ENCODE results near the gene BCAP31.
"Not testable (repeated sequence)": the region's sequence is repeated elsewhere in the genome, so short reads cannot be mapped to it uniquely, and the experiment has no call there.

Gene BCAP31

DNA sequence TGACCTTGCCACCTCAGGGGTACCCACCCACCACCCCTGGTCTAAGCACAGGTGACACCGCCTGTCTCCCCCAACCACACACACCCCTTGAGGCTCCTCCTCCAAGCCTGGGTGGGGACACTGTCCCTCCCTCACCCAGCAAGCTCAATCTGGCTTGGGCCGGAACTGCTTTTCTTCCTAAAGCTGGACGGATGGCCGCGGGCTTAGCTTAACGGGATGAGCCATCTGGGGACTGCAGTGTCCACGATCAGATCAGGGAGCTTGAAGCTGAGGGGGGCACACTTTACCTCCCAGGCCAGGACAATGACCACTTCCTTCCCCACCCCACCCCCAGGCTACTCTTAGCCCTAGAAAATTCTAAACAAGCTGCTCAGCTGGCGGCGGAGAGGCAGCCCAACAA, 37.5 kb downstream of the BCAP31 start:
- CTCF ChIA-PET: interaction anchor here (0.7 to 1.7 kb wide), 9 partner anchors 16 to 745 kb away, joined by 3 to 7 read pairs (median 3); no protein-coding TSS in a partner anchor

DNA sequence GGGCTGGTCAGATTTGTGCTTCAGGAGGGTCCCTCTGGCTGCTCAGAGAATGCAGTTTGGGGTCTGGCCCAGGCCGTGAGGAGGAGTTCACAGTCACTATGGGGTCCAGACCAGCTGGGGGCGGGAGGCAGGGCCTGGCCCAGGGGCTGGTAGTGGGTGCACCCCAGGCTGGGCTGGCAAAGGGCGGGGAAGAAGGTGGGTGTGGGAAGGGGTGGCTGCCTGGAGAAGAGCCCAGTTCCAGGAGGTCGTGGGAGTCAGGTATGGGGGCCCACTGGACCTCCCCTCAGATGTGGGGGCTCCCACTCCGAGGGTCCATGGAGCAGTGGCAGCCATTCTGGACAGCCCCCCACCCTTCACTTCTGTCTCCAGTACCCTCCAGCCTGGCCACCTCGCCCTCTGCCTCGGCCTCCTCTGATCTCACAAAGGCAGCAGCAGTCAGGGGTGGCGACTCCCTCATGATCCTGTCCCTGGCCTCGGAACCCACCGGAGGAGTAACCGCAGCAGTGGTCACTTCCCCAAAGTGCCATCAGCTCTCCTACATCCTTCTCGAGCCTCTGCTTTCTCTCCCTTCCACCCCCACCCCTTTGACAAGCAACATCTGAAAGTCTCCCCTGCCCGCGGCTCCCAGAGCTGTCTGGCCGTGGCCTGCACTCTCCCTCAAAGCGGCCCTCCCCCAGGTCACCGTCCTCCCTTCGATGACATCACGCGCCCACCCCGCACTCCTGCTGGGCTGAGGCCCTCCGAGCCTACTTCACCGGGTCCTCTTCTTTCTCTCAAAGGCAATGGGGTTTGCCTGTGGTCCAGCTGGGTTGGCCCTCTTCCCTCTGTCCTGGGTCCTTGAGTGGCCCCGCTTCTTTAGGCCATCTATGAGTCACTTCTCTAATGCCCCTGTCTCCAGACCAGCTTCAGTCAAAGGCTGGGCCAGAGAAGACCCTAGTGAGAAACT, 38.2 kb downstream of the BCAP31 start:
- ChIA-PET CTCF (interaction anchor here (0.7 to 2.7 kb wide), 5 partner anchors 15 to 28 kb away, joined by 3 to 16 read pairs (median 5); no protein-coding TSS in a partner anchor), POLR2A (no interaction called here)
- TF ChIP-seq, protein P1, sequence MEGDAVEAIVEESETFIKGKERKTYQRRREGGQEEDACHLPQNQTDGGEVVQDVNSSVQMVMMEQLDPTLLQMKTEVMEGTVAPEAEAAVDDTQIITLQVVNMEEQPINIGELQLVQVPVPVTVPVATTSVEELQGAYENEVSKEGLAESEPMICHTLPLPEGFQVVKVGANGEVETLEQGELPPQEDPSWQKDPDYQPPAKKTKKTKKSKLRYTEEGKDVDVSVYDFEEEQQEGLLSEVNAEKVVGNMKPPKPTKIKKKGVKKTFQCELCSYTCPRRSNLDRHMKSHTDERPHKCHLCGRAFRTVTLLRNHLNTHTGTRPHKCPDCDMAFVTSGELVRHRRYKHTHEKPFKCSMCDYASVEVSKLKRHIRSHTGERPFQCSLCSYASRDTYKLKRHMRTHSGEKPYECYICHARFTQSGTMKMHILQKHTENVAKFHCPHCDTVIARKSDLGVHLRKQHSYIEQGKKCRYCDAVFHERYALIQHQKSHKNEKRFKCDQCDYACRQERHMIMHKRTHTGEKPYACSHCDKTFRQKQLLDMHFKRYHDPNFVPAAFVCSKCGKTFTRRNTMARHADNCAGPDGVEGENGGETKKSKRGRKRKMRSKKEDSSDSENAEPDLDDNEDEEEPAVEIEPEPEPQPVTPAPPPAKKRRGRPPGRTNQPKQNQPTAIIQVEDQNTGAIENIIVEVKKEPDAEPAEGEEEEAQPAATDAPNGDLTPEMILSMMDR (IDR thresholded peaks at IDR 0.05; ENCODE audit: control extremely low read depth, extremely low read depth, low read depth, missing control alignments): no peak
- no peak for DNase-seq (ENCODE audit: extremely low spot score)

More for the DNA sequence above, 37.5 kb downstream of the BCAP31 start:
- TF ChIP-seq, protein P1 (IDR thresholded peaks at IDR 0.05; ENCODE audit: control extremely low read depth, extremely low read depth, low read depth, missing control alignments): no peak
- POLR2A ChIA-PET: no interaction called here
- no peak for DNase-seq (ENCODE audit: extremely low spot score)

DNA sequence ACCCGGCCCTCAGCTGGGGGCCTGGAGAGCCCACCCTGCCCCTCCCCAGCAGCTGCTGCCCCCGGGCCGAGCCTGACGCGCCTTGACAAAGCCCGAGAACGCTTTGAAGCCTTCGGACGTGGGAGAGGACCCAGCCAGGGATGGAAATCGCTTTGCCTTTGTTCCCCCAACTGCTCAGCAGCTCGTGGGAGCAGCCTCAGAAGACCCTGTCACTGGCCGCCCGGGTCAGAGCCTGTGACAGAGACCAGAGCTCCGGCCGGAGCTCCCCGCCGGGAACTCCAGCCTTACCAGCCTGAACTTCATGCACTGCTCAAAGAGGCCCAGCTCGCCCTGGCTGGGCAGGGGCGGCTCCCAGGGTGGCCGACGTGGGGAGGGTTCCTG, 39.0 kb downstream of the BCAP31 start:
- TF ChIP-seq, protein P1 (IDR thresholded peaks at IDR 0.05; ENCODE audit: control extremely low read depth, extremely low read depth, low read depth, missing control alignments): no peak
- DNase-seq (ENCODE audit: extremely low spot score): no peak
- POLR2A ChIA-PET: no interaction called here
- CTCF ChIA-PET: interaction anchor here (1.1 to 2.7 kb wide), 4 partner anchors 18 to 268 kb away, joined by 3 to 16 read pairs (median 4); no protein-coding TSS in a partner anchor

DNA sequence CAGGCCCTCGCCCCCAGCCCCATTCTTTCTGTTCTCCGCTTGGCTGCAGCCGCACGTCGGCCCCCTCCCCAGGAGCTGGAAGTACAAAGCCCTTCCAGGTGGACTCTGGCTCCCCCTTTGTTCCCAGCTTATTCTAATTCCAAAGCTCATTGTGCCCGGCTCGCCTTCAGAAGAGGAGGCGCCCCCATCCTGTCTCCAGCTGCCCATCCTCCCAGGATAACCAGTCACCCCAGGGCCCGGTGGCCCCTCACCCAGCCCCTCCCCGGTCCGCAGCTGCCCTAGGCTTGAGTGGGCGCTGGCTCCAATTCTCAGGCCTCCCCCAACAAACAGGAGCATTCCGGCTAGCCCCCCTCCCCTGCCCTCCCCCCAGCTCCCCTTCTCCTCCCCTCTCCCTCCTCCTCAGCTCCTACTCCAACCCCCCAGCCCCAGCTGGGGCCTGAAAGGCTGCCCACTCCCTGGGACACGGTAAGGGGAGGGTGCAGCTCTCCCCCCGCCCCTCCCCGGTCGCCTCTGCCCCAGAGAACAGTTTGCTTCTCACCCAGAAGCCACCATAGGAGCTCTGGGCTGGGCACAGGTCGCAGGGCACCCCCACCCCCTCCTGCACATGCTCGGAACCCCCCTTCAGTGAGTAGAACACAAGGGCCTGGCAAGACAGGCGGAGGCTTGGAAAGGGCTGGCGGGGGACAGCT, 39.6 kb downstream of the BCAP31 start:
- TF ChIP-seq, protein P1 (IDR thresholded peaks at IDR 0.05; ENCODE audit: control extremely low read depth, extremely low read depth, low read depth, missing control alignments): no peak
- ChIA-PET CTCF (interaction anchor here (0.9 to 2.7 kb wide), 6 partner anchors 12 to 268 kb away, joined by 3 to 16 read pairs (median 3); no protein-coding TSS in a partner anchor), POLR2A (no interaction called here)
- DNase-seq (ENCODE audit: extremely low spot score): no peak

DNA sequence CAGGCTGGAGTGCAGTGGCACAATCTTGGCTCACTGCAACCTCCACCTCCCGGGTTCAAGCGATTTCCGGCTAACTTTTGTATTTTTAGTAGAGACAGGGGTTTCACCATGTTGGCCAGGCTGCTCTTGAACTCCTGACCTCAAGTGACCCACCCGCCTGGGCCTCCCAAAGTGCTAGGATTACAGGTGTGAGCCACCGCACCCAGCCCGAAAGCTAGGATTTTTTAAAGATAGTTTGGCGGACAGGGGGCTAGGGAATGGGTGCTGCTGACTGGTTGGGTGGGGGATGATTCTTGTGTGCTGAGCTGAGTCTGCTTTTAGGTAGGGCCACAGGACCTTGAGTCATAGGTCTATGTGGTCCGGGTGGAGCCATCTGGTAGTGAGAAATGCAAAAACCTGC, 40.7 kb downstream of the BCAP31 start:
- CTCF ChIA-PET: interaction anchor here (1.3 to 2.7 kb wide), 3 partner anchors 13 to 24 kb away, joined by 3 to 16 read pairs (median 4); no protein-coding TSS in a partner anchor
- POLR2A ChIA-PET: not testable (repeated sequence)

DNA sequence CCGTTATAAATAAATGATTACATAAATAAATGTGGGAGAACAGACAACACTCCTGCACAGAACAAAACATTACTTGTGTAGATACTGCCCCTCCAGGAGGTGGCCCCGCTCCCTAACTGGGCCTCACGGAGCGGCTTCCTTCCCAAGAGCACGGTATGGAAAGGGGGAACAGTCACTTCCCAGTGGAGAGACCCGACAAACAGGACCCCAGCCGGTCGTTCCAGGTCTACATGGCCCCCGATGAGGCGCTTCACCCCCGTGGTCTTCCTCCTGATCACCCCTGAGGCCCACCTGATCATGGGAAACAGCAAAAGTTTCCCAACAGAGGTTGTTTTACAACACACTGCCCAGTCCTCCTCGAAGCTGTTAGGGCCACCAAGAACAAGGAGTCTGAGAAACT, 43.0 kb downstream of the BCAP31 start:
- no peak for DNase-seq (ENCODE audit: extremely low spot score)
- ChIA-PET CTCF (interaction anchor here (1.4 kb wide), 2 partner anchors 13 to 14 kb away, joined by 3 to 4 read pairs; no protein-coding TSS in a partner anchor), POLR2A (no interaction called here)
- TF ChIP-seq, protein P1 (IDR thresholded peaks at IDR 0.05; ENCODE audit: control extremely low read depth, extremely low read depth, low read depth, missing control alignments): no peak

More for the DNA sequence above, 40.7 kb downstream of the BCAP31 start:
- DNase-seq (ENCODE audit: extremely low spot score): not testable (repeated sequence)
